Measurements from ENCODE around the gene AKT2.

- TF ChIP-seq CTCF (IDR thresholded peaks at IDR 0.05) (no peak), POLR2AphosphoS5 (IDR thresholded peaks at IDR 0.05) (no peak)
Measured at GRCh38 chr19:40231544-40232424, 53.4 kb downstream of the AKT2 start.

Data from gastroesophageal sphincter (tissue), 3 donors.